HepG2 (cell line): Measurements from ENCODE around the gene CPVL. TPM values are rescaled to one million over a fixed set of nuclear protein-coding genes. Genes with fewer than 3 reads are reported as not detected.

ENCODE experiments used
- CBFB ChIP-seq: sonication (generic); formaldehyde crosslinking; IDR thresholded peaks from 2 replicates; pipeline ENCODE4 v1.4.0; 2020; ENCODE audit warnings: missing genetic modification reagents
- E2F5 ChIP-seq: sonication (generic); formaldehyde crosslinking; conservative IDR thresholded peaks from 2 replicates; pipeline ENCODE4 v1.4.0; 2020; ENCODE audit warnings: missing genetic modification reagents
- EED ChIP-seq: sonication (generic); formaldehyde crosslinking; IDR thresholded peaks from 2 replicates; pipeline ENCODE4 v1.5.0; 2020; ENCODE audit warnings: mild to moderate bottlenecking, missing genetic modification reagents
- GABPA ChIP-seq, 2 experiments: IDR thresholded peaks; 2 replicates each; pipeline ENCODE4 v1.6.1; 2011 to 2016; ENCODE audit warnings: low read depth in 2 of 2, low read length in 1 of 2, missing biosample characterization in 1 of 2, missing genetic modification characterization in 1 of 2
- HNRNPK ChIP-seq: fragments of 200-400 bp; formaldehyde crosslinking; IDR thresholded peaks from 2 replicates; pipeline ENCODE4 v1.6.1; 2018; ENCODE audit warnings: low read length, low read depth, moderate library complexity, mild to moderate bottlenecking; ENCODE audit not compliant: poor library complexity, severe bottlenecking
- MIXL1 ChIP-seq: IDR thresholded peaks from 2 replicates; pipeline ENCODE4 v1.6.1; 2016
- ONECUT2 ChIP-seq: sonication (generic); formaldehyde crosslinking; IDR thresholded peaks from 2 replicates; pipeline ENCODE4 v1.4.0; 2020; ENCODE audit warnings: missing genetic modification reagents
- SKIL ChIP-seq: sonication (generic); formaldehyde crosslinking; IDR thresholded peaks from 2 replicates; pipeline ENCODE4 v1.8.0; 2022; ENCODE audit warnings: missing genetic modification reagents, mild to moderate bottlenecking, moderate library complexity, borderline replicate concordance
- TARDBP ChIP-seq: sonication (generic); formaldehyde crosslinking; IDR thresholded peaks from 2 replicates; pipeline ENCODE4 v1.8.0; 2022; ENCODE audit warnings: mild to moderate bottlenecking, missing genetic modification reagents
- TRAFD1 ChIP-seq: sonication (generic); formaldehyde crosslinking; IDR thresholded peaks from 2 replicates; pipeline ENCODE4 v1.5.1; 2020; ENCODE audit warnings: missing genetic modification reagents, mild to moderate bottlenecking, borderline replicate concordance
- WIZ ChIP-seq: sonication (generic); formaldehyde crosslinking; IDR thresholded peaks from 2 replicates; pipeline ENCODE4 v1.5.1; 2020; ENCODE audit warnings: mild to moderate bottlenecking, missing genetic modification reagents
- ZBED4 ChIP-seq: sonication (generic); formaldehyde crosslinking; IDR thresholded peaks from 2 replicates; pipeline ENCODE4 v1.4.0; 2020; ENCODE audit warnings: missing genetic modification reagents, borderline replicate concordance
- ZNF101 ChIP-seq: sonication (generic); formaldehyde crosslinking; IDR thresholded peaks from 2 replicates; pipeline ENCODE4 v1.4.0; 2020; ENCODE audit warnings: mild to moderate bottlenecking, low read depth, missing genetic modification reagents, borderline replicate concordance
- ZNF335 ChIP-seq: sonication (generic); formaldehyde crosslinking; IDR thresholded peaks from 2 replicates; pipeline ENCODE4 v1.4.0; 2020; ENCODE audit warnings: missing genetic modification reagents
- ZNF383 ChIP-seq: sonication (generic); formaldehyde crosslinking; IDR thresholded peaks from 2 replicates; pipeline ENCODE4 v1.4.0; 2020; ENCODE audit warnings: missing genetic modification reagents, mild to moderate bottlenecking, borderline replicate concordance
- ZNF513 ChIP-seq: sonication (generic); formaldehyde crosslinking; conservative IDR thresholded peaks from 2 replicates; pipeline ENCODE4 v1.5.0; 2020; ENCODE audit warnings: missing genetic modification reagents
- ZNF7 ChIP-seq: IDR thresholded peaks from 2 replicates; pipeline ENCODE4 v1.6.1; 2016; ENCODE audit warnings: missing biosample characterization, missing genetic modification reagents
- ZNF766 ChIP-seq: sonication (generic); formaldehyde crosslinking; IDR thresholded peaks from 2 replicates; pipeline ENCODE4 v1.5.0; 2020; ENCODE audit warnings: missing genetic modification reagents, borderline replicate concordance
- ZNF775 ChIP-seq: sonication (generic); formaldehyde crosslinking; IDR thresholded peaks from 2 replicates; pipeline ENCODE4 v1.4.0; 2020; ENCODE audit warnings: missing genetic modification reagents, mild to moderate bottlenecking, moderate library complexity, borderline replicate concordance
- polyA plus RNA-seq, 8 experiments: library from polyadenylated mRNA; depleted of rRNA in 3 of 8; stranded (reverse) in 7 of 8; unstranded in 1 of 8; fragments of >200 nt; fragmentation: Illumina TruSeq in 4 of 8; extraction: Trizol in 4 of 8; gene quantifications; 2 replicates each; pipeline versions ENCODE4 v1.2.1 to v1.2.3, GENCODE V29; 2011 to 2016; ENCODE audit warnings: low read depth in 4 of 8, missing spikeins in 1 of 8, mixed read lengths in 1 of 8; ENCODE audit not compliant: insufficient read depth in 1 of 8
- total RNA-seq, 5 experiments: library from RNA; depleted of rRNA; stranded (reverse); fragments of >200 nt; fragmentation: Illumina TruSeq; extraction: Trizol; gene quantifications; 2 replicates each; pipeline ENCODE4 v1.2.3, GENCODE V29; 2016; ENCODE audit warnings: low read depth in 1 of 5

The CPVL gene
- total and polyA plus RNA-seq, 2 of the 13 experiments (the other 11 are each of a cell fraction or from before 2014, with no cell fraction given), result 59.2 to 294 TPM

- TF ChIP-seq ZNF383 (no peak), GABPA (IDR thresholded peaks at IDR 0.05; ENCODE audit: low read depth, low read length) (no peak), GABPA (CRISPR knock-in tag; IDR thresholded peaks at IDR 0.05; ENCODE audit: low read depth) (peak; percentile 37; the same call in 1 of the 2 replicates), SKIL (CRISPR knock-in tag) (peak; percentile 36), ONECUT2 (CRISPR knock-in tag) (no peak), WIZ (CRISPR knock-in tag) (no peak), ZNF775 (CRISPR knock-in tag) (no peak), MIXL1 (CRISPR knock-in tag) (peak; percentile 10; the same call in 1 of the 2 replicates), EED (CRISPR knock-in tag) (no peak), ZNF766 (CRISPR knock-in tag) (no peak), ZNF335 (CRISPR knock-in tag) (no peak), ZBED4 (CRISPR knock-in tag) (no peak), CBFB (CRISPR knock-in tag) (no peak), E2F5 (CRISPR knock-in tag) (no peak), TARDBP (peak; percentile 88), HNRNPK (no peak), TRAFD1 (CRISPR knock-in tag) (no peak), ZNF513 (CRISPR knock-in tag) (no peak), ZNF101 (CRISPR knock-in tag) (no peak), ZNF7 (CRISPR knock-in tag) (peak; percentile 57; the same call in 1 of the 2 replicates)
These were observed 44.2 kb upstream of the CPVL start (continued) for GRCh38 chr7:29190349-29191045.
